IMR-90 (cell line): ENCODE data around the gene RECK.

ENCODE experiments used
- BHLHE40 ChIP-seq: fragments of 150-350 bp; IDR thresholded peaks from 2 replicates; pipeline ENCODE4 v1.6.1; 2016; ENCODE audit warnings: mild to moderate bottlenecking, low read depth, low read length
- CEBPB ChIP-seq: IDR thresholded peaks from 2 replicates; pipeline ENCODE4 v1.6.1; 2012; ENCODE audit warnings: low read depth, low read length, improper control_type of control experiment
- CHD1 ChIP-seq: IDR thresholded peaks from 2 replicates; pipeline ENCODE4 v1.6.1; 2012; ENCODE audit warnings: low read depth, low read length, improper control_type of control experiment
- CTCF ChIP-seq: conservative IDR thresholded peaks from 2 replicates; pipeline ENCODE4 v1.5.1; 2012; ENCODE audit warnings: mild to moderate bottlenecking, low read depth, low read length, improper control_type of control experiment
- ELK1 ChIP-seq: fragments of 150-350 bp; IDR thresholded peaks from 2 replicates; pipeline ENCODE4 v1.6.1; 2016; ENCODE audit warnings: low read depth, mild to moderate bottlenecking, low read length, moderate library complexity, borderline replicate concordance
- MAZ ChIP-seq: IDR thresholded peaks from 2 replicates; pipeline ENCODE4 v1.6.1; 2012; ENCODE audit warnings: low read depth, mild to moderate bottlenecking, low read length, improper control_type of control experiment, moderate library complexity, borderline replicate concordance
- MXI1 ChIP-seq: IDR thresholded peaks from 2 replicates; pipeline ENCODE4 v1.6.1; 2012; ENCODE audit warnings: low read depth, mild to moderate bottlenecking, low read length, moderate library complexity, borderline replicate concordance
- NFE2L2 ChIP-seq: fragments of 150-350 bp; IDR thresholded peaks from 2 replicates; pipeline ENCODE4 v1.6.1; 2016; ENCODE audit warnings: low read depth, mild to moderate bottlenecking, low read length
- POLR2A ChIP-seq: IDR thresholded peaks from 2 replicates; pipeline ENCODE4 v1.6.1; 2012; ENCODE audit warnings: mild to moderate bottlenecking, low read depth, low read length
- RAD21 ChIP-seq: IDR thresholded peaks from 2 replicates; pipeline ENCODE4 v1.6.1; 2012; ENCODE audit warnings: low read length, improper control_type of control experiment
- RCOR1 ChIP-seq: IDR thresholded peaks from 2 replicates; pipeline ENCODE4 v1.6.1; 2012; ENCODE audit warnings: mild to moderate bottlenecking, low read length, improper control_type of control experiment; ENCODE audit not compliant: insufficient replicate concordance
- RFX5 ChIP-seq: IDR thresholded peaks from 2 replicates; pipeline ENCODE4 v1.8.0; 2012; ENCODE audit warnings: low read depth, mild to moderate bottlenecking, low read length, moderate library complexity
- USF2 ChIP-seq: fragments of 150-350 bp; IDR thresholded peaks from 2 replicates; pipeline ENCODE4 v1.6.1; 2017; ENCODE audit warnings: mild to moderate bottlenecking, antibody characterized with exemption, low read length, low read depth

GRCh38 chr9:36050476-36050875 lies 13.8 kb downstream of the RECK start:
- TF ChIP-seq CTCF (no peak), RFX5 (no peak), MXI1 (no peak), RAD21 (no peak), CEBPB (no peak), CHD1 (no peak), ELK1 (no peak), POLR2A (no peak), MAZ (no peak), BHLHE40 (no peak), NFE2L2 (no peak), USF2 (no peak), RCOR1 (no peak)
